MM.1S (cell line): ENCODE measurements around the gene ARID3B.

Experiments
- CTCF ChIP-seq: fragments of 300-600 bp; sonication (generic); IDR thresholded peaks from 2 replicates; pipeline ENCODE4 v1.5.1; 2016; ENCODE audit warnings: antibody characterized with exemption, low read length, mixed read lengths
- EZH2 ChIP-seq: fragments of 300-600 bp; sonication (generic); optimal IDR thresholded peaks from 2 replicates; pipeline ENCODE3; 2017; ENCODE audit warnings: low read depth, mild to moderate bottlenecking, antibody characterized with exemption, low read length, mixed read lengths

- TF ChIP-seq CTCF (no peak), EZH2 (no peak)
Observed at GRCh38 chr15:74499366-74499765, 41.7 kb upstream of the ARID3B start.
